Mesenteric fat pad (tissue), 1 donor: ENCODE results near the gene SETD7. TPM values are rescaled to one million over a fixed set of nuclear protein-coding genes. Genes with fewer than 3 reads are reported as not detected.

ENCODE experiments used
- DNase-seq: peaks from one replicate; pipeline ENCODE4 v3.0.0-alpha.2; 2020; ENCODE audit warnings: low spot score
- total RNA-seq: library from RNA; stranded (reverse); fragmentation: NEBNext Ultra II Directional; extraction: Animal tissue kit (Norgen Biotek cat#: 25700); gene quantifications from one replicate; pipeline ENCODE4 v1.2.1, GENCODE V29; 2021
- donor health status: DM: yes; HTN: yes; CAD: no.

The SETD7 gene
- total RNA-seq, 1 donor from 2014 or later, result 81.0 TPM

GRCh38 chr4:139552517-139553307 lies 3.3 kb downstream of the SETD7 start:
- DNase-seq, result no peak

- DNase-seq, result no peak
Observed at GRCh38 chr4:139550724-139551429, 5.1 kb downstream of the SETD7 start.

GRCh38 chr4:139547979-139548378 lies 8.0 kb downstream of the SETD7 start:
- DNase-seq, result no peak

- no peak for DNase-seq
Observed at GRCh38 chr4:139540632-139541031, 15.4 kb downstream of the SETD7 start.

- DNase-seq, result no peak
Observed at GRCh38 chr4:139540161-139540560, 15.9 kb downstream of the SETD7 start.

GRCh38 chr4:139537292-139537691 lies 18.7 kb downstream of the SETD7 start:
- no peak for DNase-seq

- no peak for DNase-seq
Observed at GRCh38 chr4:139535871-139536234, 20.2 kb downstream of the SETD7 start.

- no peak for DNase-seq
Observed at GRCh38 chr4:139535228-139535870, 20.7 kb downstream of the SETD7 start.

- DNase-seq, result no peak
Observed at GRCh38 chr4:139534287-139534950, 21.6 kb downstream of the SETD7 start.

- DNase-seq, result no peak
Observed at GRCh38 chr4:139533511-139533910, 22.5 kb downstream of the SETD7 start.

- no peak for DNase-seq
Observed at GRCh38 chr4:139532947-139533346, 23.1 kb downstream of the SETD7 start.

GRCh38 chr4:139530833-139531427 lies 25.1 kb downstream of the SETD7 start:
- no peak for DNase-seq

GRCh38 chr4:139528377-139529005 lies 27.5 kb downstream of the SETD7 start:
- no peak for DNase-seq

GRCh38 chr4:139526928-139527327 lies 29.1 kb downstream of the SETD7 start:
- DNase-seq, result no peak

GRCh38 chr4:139525414-139525813 lies 30.6 kb downstream of the SETD7 start:
- DNase-seq, result no peak

- no peak for DNase-seq
Observed at GRCh38 chr4:139524062-139524631, 31.9 kb downstream of the SETD7 start.

- DNase-seq, result no peak
Observed at GRCh38 chr4:139523076-139523475, 32.9 kb downstream of the SETD7 start.

- DNase-seq, result no peak
Observed at GRCh38 chr4:139522457-139522856, 33.6 kb downstream of the SETD7 start.

- no peak for DNase-seq
Observed at GRCh38 chr4:139521754-139522401, 34.1 kb downstream of the SETD7 start.

GRCh38 chr4:139515531-139515958 lies 40.5 kb downstream of the SETD7 start:
- no peak for DNase-seq
